Measurements from ENCODE around the gene CASKIN1. TPM values are rescaled to one million over a fixed set of nuclear protein-coding genes. Genes with fewer than 3 reads are reported as not detected.

The CASKIN1 gene
- total and polyA plus RNA-seq, 10 donors: 0.24 to 0.32 (median 0.30) TPM; not detected in 7

DNA sequence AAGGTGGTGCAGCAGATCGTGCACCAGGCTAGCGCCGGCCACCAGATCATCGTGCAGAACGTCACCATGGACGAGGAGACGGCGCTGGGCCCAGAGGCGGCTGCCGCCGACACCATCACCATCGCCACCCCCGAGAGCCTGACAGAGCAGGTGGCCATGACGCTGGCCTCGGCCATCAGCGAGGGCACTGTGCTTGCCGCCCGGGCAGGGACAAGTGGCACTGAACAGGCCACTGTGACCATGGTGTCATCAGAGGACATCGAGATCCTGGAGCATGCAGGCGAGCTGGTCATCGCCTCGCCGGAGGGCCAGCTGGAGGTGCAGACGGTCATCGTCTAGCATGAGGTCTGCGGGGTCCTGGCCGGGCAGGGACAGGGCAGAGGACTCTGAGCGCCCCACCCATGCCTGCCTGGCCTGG is 38.8 kb upstream of the CASKIN1 start:
- Histone ChIP-seq H3K36me3 (peaks cover 13 to 88% (median 56%) of the 10 kb centered on the region in 6 donors), H3K4me3 (no peak overlapping the region), H3K27ac (no peak overlapping the region), H3K4me1 (peaks cover 11 to 47% (median 30%) of the 10 kb centered on the region in 6 donors), H3K27me3 (replicated peaks in 1 of 7) (peaks cover 0 to 53% (median 26%) of the 10 kb centered on the region in 7 donors), H3K9me3 (no peaks in the 10 kb centered on the region)
- DNase-seq: peak; percentile 72
- intact Hi-C loops (cut with DNase I; ENCODE audit: low total_unique reads): no loop called here
- WGBS, 5 donors: 86 to 96% (median 94%) methylated on average over 19 to 28 of the region's 28 CpGs
- TF ChIP-seq, protein P1, sequence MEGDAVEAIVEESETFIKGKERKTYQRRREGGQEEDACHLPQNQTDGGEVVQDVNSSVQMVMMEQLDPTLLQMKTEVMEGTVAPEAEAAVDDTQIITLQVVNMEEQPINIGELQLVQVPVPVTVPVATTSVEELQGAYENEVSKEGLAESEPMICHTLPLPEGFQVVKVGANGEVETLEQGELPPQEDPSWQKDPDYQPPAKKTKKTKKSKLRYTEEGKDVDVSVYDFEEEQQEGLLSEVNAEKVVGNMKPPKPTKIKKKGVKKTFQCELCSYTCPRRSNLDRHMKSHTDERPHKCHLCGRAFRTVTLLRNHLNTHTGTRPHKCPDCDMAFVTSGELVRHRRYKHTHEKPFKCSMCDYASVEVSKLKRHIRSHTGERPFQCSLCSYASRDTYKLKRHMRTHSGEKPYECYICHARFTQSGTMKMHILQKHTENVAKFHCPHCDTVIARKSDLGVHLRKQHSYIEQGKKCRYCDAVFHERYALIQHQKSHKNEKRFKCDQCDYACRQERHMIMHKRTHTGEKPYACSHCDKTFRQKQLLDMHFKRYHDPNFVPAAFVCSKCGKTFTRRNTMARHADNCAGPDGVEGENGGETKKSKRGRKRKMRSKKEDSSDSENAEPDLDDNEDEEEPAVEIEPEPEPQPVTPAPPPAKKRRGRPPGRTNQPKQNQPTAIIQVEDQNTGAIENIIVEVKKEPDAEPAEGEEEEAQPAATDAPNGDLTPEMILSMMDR (IDR thresholded peaks at IDR 0.05 in 8 of 11, conservative IDR thresholded peaks at IDR 0.05 in 3 of 11): no peak
- TF ChIP-seq POLR2AphosphoS5 (IDR thresholded peaks at IDR 0.05): peak in 2 of 3 donors; percentile 18 to 39

DNA sequence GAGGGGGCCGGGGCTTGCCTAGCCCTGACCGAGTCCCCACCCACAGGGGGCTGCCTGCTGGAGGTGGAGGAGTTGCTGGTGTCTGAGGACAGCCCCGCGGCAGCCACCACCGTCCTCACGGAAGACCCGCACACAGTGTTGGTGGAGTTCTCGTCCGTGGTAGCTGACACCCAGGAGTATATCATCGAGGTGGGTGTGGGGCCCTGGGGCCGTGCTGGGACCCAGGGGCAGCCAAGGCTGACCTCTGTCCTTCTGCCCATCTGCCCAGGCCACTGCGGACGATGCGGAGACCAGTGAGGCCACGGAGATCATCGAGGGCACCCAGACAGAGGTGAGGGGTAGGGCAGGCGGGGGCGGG is 38.4 kb upstream of the CASKIN1 start:
- Histone ChIP-seq H3K9me3 (no peaks in the 10 kb centered on the region), H3K27ac (no peak overlapping the region), H3K4me3 (no peak overlapping the region), H3K36me3 (peaks cover 15 to 88% (median 60%) of the 10 kb centered on the region in 6 donors), H3K27me3 (replicated peaks in 1 of 7) (peaks cover 0 to 53% (median 26%) of the 10 kb centered on the region in 7 donors), H3K4me1 (peaks cover 11 to 51% (median 33%) of the 10 kb centered on the region in 6 donors)
- TF ChIP-seq, protein P1 (IDR thresholded peaks at IDR 0.05 in 8 of 11, conservative IDR thresholded peaks at IDR 0.05 in 3 of 11): no peak
- TF ChIP-seq POLR2A (IDR thresholded peaks at IDR 0.05): no peak
- no peak for TF ChIP-seq POLR2AphosphoS5 (IDR thresholded peaks at IDR 0.05)
- no peak for DNase-seq
- intact Hi-C loops (cut with DNase I; ENCODE audit: low total_unique reads): no loop called here
- WGBS, 5 donors: 91 to 98% (median 94%) methylated on average over 10 to 18 of the region's 18 CpGs

DNA sequence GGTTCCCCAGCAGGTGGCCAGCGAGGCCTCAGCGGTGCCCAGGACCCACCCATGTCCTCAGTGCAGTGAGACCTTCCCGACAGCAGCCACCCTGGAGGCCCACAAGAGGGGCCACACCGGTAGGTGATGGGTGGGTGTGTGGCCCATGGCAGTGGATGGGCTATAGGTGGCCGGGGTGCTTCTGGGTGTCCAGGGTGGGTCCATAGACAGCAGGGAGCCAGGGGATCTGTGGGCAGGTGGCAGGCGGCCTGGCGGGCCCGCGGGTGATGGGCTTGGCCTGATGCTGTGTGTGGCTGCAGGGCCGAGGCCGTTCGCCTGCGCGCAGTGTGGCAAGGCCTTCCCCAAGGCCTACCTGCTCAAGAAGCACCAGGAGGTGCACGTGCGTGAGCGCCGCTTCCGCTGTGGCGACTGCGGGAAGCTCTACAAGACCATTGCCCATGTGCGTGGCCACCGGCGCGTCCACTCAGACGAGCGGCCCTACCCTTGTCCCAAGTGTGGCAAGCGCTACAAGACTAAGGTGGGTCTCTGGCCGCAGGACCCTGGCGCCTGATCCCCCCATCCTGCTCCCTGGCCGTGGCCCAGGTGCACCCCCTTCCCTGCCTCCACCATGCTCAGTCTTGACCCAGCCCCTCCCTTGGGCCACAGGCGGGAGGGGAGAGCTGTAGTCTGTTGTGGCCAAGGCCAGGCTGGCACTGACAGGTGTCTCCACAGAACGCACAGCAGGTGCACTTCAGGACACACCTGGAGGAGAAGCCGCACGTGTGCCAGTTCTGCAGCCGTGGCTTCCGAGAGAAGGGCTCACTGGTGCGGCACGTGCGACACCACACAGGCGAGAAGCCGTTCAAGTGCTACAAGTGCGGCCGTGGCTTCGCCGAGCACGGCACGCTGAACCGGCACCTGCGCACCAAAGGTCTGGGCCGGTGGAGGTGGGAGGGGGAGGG is 37.7 kb upstream of the CASKIN1 start:
- no peak overlapping the region for H3K4me3 ChIP-seq
- no peak overlapping the region for H3K27ac ChIP-seq
- no peaks in the 10 kb centered on the region for H3K9me3 ChIP-seq
- peaks cover 0 to 53% (median 26%) of the 10 kb centered on the region in 7 donors for H3K27me3 ChIP-seq (replicated peaks in 1 of 7)
- TF ChIP-seq POLR2AphosphoS5 (IDR thresholded peaks at IDR 0.05) (peak in 1 of 3 donors; percentile 6), POLR2A (IDR thresholded peaks at IDR 0.05) (no peak)
- DNase-seq: peak; percentile 61
- H3K4me1 ChIP-seq: peaks cover 11 to 58% (median 40%) of the 10 kb centered on the region in 6 donors
- intact Hi-C loops (cut with DNase I; ENCODE audit: low total_unique reads): no loop called here
- WGBS, 5 donors: 87 to 94% (median 92%) methylated on average over 36 to 51 of the region's 51 CpGs
- H3K36me3 ChIP-seq: peaks cover 17 to 88% (median 67%) of the 10 kb centered on the region in 6 donors

DNA sequence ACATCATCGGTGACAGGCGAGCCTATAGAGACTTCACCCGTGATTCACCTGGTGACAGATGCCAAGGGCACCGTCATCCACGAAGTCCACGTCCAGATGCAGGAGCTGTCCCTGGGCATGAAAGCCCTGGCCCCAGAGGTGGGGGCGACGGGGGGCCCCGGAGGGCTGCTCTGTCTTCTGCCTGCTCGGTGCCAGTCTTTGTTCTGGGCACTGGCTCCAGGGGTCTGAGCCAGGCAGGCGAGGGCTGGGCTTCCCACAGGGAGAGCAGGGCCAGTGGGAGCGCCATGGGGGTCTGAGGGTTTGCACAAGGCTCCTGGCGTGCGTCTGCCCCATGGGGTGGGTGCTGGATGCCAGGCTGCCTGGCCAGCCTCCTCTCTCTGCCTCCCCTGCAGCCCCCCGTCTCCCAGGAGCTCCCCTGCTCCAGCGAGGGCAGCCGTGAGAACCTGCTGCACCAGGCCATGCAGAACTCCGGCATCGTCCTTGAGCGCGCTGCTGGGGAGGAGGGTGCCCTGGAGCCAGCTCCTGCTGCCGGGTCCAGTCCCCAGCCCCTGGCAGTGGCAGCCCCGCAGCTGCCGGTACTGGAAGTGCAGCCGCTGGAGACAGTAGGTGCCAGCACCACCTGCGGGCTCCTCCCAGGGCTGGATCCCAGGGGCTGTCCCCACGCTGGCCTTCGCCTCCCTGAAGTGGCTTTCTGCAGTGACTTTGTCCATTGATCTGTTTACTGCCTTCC is 36.8 kb upstream of the CASKIN1 start:
- Histone ChIP-seq H3K4me3 (no peak overlapping the region), H3K36me3 (peaks cover 19 to 91% (median 76%) of the 10 kb centered on the region in 6 donors), H3K9me3 (no peaks in the 10 kb centered on the region), H3K4me1 (peaks cover 11 to 64% (median 43%) of the 10 kb centered on the region in 6 donors), H3K27me3 (replicated peaks in 1 of 7) (peaks cover 0 to 51% (median 26%) of the 10 kb centered on the region in 7 donors), H3K27ac (no peak overlapping the region)
- intact Hi-C loops (cut with DNase I; ENCODE audit: low total_unique reads): no loop called here
- no peak for DNase-seq
- TF ChIP-seq, protein P1 (IDR thresholded peaks at IDR 0.05 in 8 of 11, conservative IDR thresholded peaks at IDR 0.05 in 3 of 11): no peak
- TF ChIP-seq POLR2A (IDR thresholded peaks at IDR 0.05) (no peak), POLR2AphosphoS5 (IDR thresholded peaks at IDR 0.05) (no peak)
- WGBS, 5 donors: 92 to 96% (median 94%) methylated on average over 10 to 28 of the region's 28 CpGs

Data from spleen (tissue), 11 donors.